Endothelial cell of umbilical vein (primary cell): Measurements from ENCODE around the gene SH3RF3. TPM values are rescaled to one million over a fixed set of nuclear protein-coding genes. Genes with fewer than 3 reads are reported as not detected.

Source experiments
- BruUV-seq: library from RNA; stranded (reverse); fragments of 400-500 nt; replicated peaks from 2 replicates; lab custom pipeline; 2021; lab: Mats Ljungman, UMichigan
- CTCF ChIA-PET: fragments of 300-600, 350-600 bp; sonication (Branson Sonifier 250); formaldehyde crosslinking; loops from one replicate; lab custom pipeline; 2021; ENCODE audit warnings: antibody characterized with exemption, inconsistent platforms; lab: Charles Lee
- POLR2A ChIA-PET: fragments of 300-600, 350-600 bp; sonication (Branson Sonifier 250); formaldehyde crosslinking; loops from one replicate; lab custom pipeline; 2021; ENCODE audit warnings: antibody characterized with exemption, inconsistent platforms; lab: Charles Lee
- DNase-seq: peaks from one replicate; pipeline ENCODE4 v3.0.0-alpha.2; 2011; ENCODE audit warnings: low read depth, low spot score
- FAIRE-seq: peaks from 2 replicates; lab custom pipeline; 2011; peaks lifted over from hg19 to GRCh38; lab: Jason Lieb, UNC
- H2AFZ ChIP-seq: 2 replicates; pipeline ENCODE4 v1.6.0; 2012; ENCODE audit warnings: low read depth, low read length, control low read depth, inconsistent platforms
- H3K27ac ChIP-seq: 2 replicates; pipeline ENCODE4 v1.5.1; 2011; ENCODE audit warnings: low read depth, mild to moderate bottlenecking, control low read depth, low read length, moderate library complexity; ENCODE audit not compliant: insufficient read depth
- H3K27me3 ChIP-seq, 2 experiments: 2 replicates each; pipeline versions ENCODE4 v1.6.0 to v1.6.1; 2011; ENCODE audit warnings: low read length in 2 of 2, mixed read lengths in 1 of 2; ENCODE audit not compliant: control insufficient read depth in 2 of 2, insufficient read depth in 2 of 2
- H3K36me3 ChIP-seq, 2 experiments: 2 replicates in 1 of 2; 3 replicates in 1 of 2; pipeline ENCODE4 v1.5.1; 2011; ENCODE audit warnings: low read length in 2 of 2, mild to moderate bottlenecking in 1 of 2, moderate library complexity in 1 of 2; ENCODE audit not compliant: control insufficient read depth in 2 of 2, insufficient read depth in 2 of 2; ENCODE audit errors: extremely low read depth in 1 of 2
- H3K4me1 ChIP-seq: 3 replicates; pipeline ENCODE4 v1.5.1; 2011; ENCODE audit warnings: mild to moderate bottlenecking, low read length; ENCODE audit not compliant: control insufficient read depth, insufficient read depth; ENCODE audit errors: extremely low read depth
- H3K4me2 ChIP-seq: 2 replicates; pipeline ENCODE4 v1.6.1; 2011; ENCODE audit warnings: low read length, control low read depth, mixed read lengths; ENCODE audit not compliant: insufficient read depth
- H3K4me3 ChIP-seq, 3 experiments: fragments of 200-600 bp in 1 of 3; sonication (generic), shearing (Covaris generic) in 1 of 3; replicated peaks in 1 of 3; 2 replicates each; pipeline ENCODE4 v1.5.1; 2011 to 2016; ENCODE audit warnings: control low read depth in 3 of 3, low read length in 3 of 3, mild to moderate bottlenecking in 2 of 3, inconsistent platforms in 1 of 3, low read depth in 1 of 3, moderate library complexity in 1 of 3; ENCODE audit not compliant: insufficient read depth in 1 of 3
- H3K79me2 ChIP-seq: 2 replicates; pipeline ENCODE4 v1.6.0; 2012; ENCODE audit warnings: low read length, inconsistent platforms; ENCODE audit not compliant: control insufficient read depth, insufficient read depth
- H3K9ac ChIP-seq: replicated peaks from 2 replicates; pipeline ENCODE3; 2011; ENCODE audit warnings: low read length, control low read depth; ENCODE audit not compliant: insufficient read depth; ENCODE audit errors: extremely low read depth
- H3K9me1 ChIP-seq: replicated peaks from 3 replicates; pipeline ENCODE4 v1.6.0; 2011; ENCODE audit warnings: mild to moderate bottlenecking, low read length; ENCODE audit not compliant: control insufficient read depth, insufficient read depth; ENCODE audit errors: extremely low read depth
- H3K9me3 ChIP-seq: replicated peaks from 2 replicates; pipeline ENCODE4 v1.5.1; 2012; ENCODE audit warnings: low read length, inconsistent platforms; ENCODE audit not compliant: control insufficient read depth, insufficient read depth
- H4K20me1 ChIP-seq: replicated peaks from 2 replicates; pipeline ENCODE3; 2011; ENCODE audit warnings: mild to moderate bottlenecking, low read length; ENCODE audit not compliant: control insufficient read depth, insufficient read depth; ENCODE audit errors: extremely low read depth
- CTCF ChIP-seq, 2 donors: IDR thresholded peaks; 1 replicate in 1 of 2; 2 replicates in 1 of 2; pipeline ENCODE4 v1.5.1; 2011; ENCODE audit warnings: low read length in 2 of 2, mild to moderate bottlenecking in 2 of 2, moderate library complexity in 2 of 2, control low read depth in 1 of 2, inconsistent platforms in 1 of 2, low read depth in 1 of 2; ENCODE audit not compliant: insufficient read depth in 1 of 2; ENCODE audit errors: extremely low read depth in 1 of 2
- EZH2 ChIP-seq: IDR thresholded peaks from 2 replicates; pipeline ENCODE4 v1.6.1; 2012; ENCODE audit warnings: borderline replicate concordance, low read depth, mild to moderate bottlenecking, moderate library complexity, low read length, inconsistent platforms; ENCODE audit not compliant: severe bottlenecking
- FOS ChIP-seq: IDR thresholded peaks from 2 replicates; pipeline ENCODE4 v1.6.1; 2011; ENCODE audit warnings: mild to moderate bottlenecking, low read length, moderate library complexity, borderline replicate concordance; ENCODE audit not compliant: insufficient read depth
- GATA2 ChIP-seq: IDR thresholded peaks from 2 replicates; pipeline ENCODE4 v1.7.0; 2011; ENCODE audit warnings: low read depth, mild to moderate bottlenecking, moderate library complexity, mixed read lengths, low read length; ENCODE audit not compliant: insufficient read length, insufficient read depth
- JUN ChIP-seq: IDR thresholded peaks from 2 replicates; pipeline ENCODE4 v1.6.1; 2011; ENCODE audit warnings: borderline replicate concordance, low read depth; ENCODE audit not compliant: insufficient read length, insufficient read depth
- MAX ChIP-seq: IDR thresholded peaks from 2 replicates; pipeline ENCODE4 v1.6.1; 2011; ENCODE audit not compliant: insufficient read depth, insufficient read length
- MYC ChIP-seq: IDR thresholded peaks from one replicate; pipeline ENCODE4 v1.6.1; 2011; ENCODE audit warnings: mild to moderate bottlenecking, low read depth, low read length
- POLR2A ChIP-seq: IDR thresholded peaks from 2 replicates; pipeline ENCODE4 v1.6.1; 2012; ENCODE audit warnings: low read depth, mild to moderate bottlenecking, control low read depth, low read length
- POLR2AphosphoS5 ChIP-seq: IDR thresholded peaks from 2 replicates; pipeline ENCODE4 v1.6.1; 2012; ENCODE audit warnings: low read depth, mild to moderate bottlenecking, control low read depth, low read length, moderate library complexity; ENCODE audit not compliant: insufficient read depth
- dilution Hi-C: fragments of 300-500 bp; cut with MboI; formaldehyde crosslinking; loops from one replicate; pipeline ENCODE4 v1.15.0; 2019; ENCODE audit warnings: low sequenced_read_pairs; ENCODE audit not compliant: extremely low pct_ligation_motif_present
- intact Hi-C: fragments of 100-400 bp; cut with micrococcal nuclease; formaldehyde crosslinking; loops from one replicate; pipeline ENCODE4 v1.10.0; 2022
- polyA plus RNA-seq, 4 experiments: library from polyadenylated mRNA; depleted of rRNA in 3 of 4; stranded (reverse) in 3 of 4; unstranded in 1 of 4; fragments of >200 nt; gene quantifications; 2 replicates each; pipeline versions ENCODE4 v1.2.1 to v1.2.3, GENCODE V29; 2011 to 2012; ENCODE audit warnings: missing spikeins in 1 of 4
- total RNA-seq: library from RNA; stranded (reverse); gene quantifications from 2 replicates; pipeline ENCODE4 v1.2.3, GENCODE V29; 2021

The SH3RF3 gene
- total and polyA plus RNA-seq, 2 donors (not counting 3 experiments of a cell fraction or from before 2014, with no cell fraction given) = 3.8 to 14.7 TPM

GRCh38 chr2:109381327-109381820 lies 252.4 kb downstream of the SH3RF3 start:
- H3K36me3 ChIP-seq = no peaks in the 10 kb centered on the region
- TF ChIP-seq MAX (no peak), CTCF (IDR thresholded peaks at IDR 0.05; ENCODE audit: extremely low read depth in 1 of 2, insufficient read depth in 1 of 2, low read depth in 1 of 2, low read length in 2 of 2) (no peak), POLR2AphosphoS5 (no peak), FOS (no peak), GATA2 (no peak), MYC (no peak), JUN (no peak), EZH2 (no peak), POLR2A (no peak)
- intact Hi-C loops (loop anchor here (5.0 kb wide), 1 partner anchor 34 kb away; no protein-coding TSS in a partner anchor), dilution Hi-C loops (no loop called here)
- DNase-seq (no peak), FAIRE-seq (no peak)
- ChIA-PET CTCF (interaction anchor here (0.9 to 2.4 kb wide), 2 partner anchors 63 to 129 kb away, joined by 3 to 5 read pairs; no protein-coding TSS in a partner anchor), POLR2A (no interaction called here)
- H3K4me2 ChIP-seq = no peak overlapping the region
- no peaks in the 10 kb centered on the region for H3K79me2 ChIP-seq
- no peak overlapping the region for H3K9ac ChIP-seq
- H3K9me1 ChIP-seq = no peaks in the 10 kb centered on the region
- no TSS peak for BruUV-seq
- H3K9me3 ChIP-seq = no peaks in the 10 kb centered on the region
- H3K4me3 ChIP-seq = no peak overlapping the region
- H3K27me3 ChIP-seq = no peaks in the 10 kb centered on the region
- no peak overlapping the region for H3K27ac ChIP-seq
- H4K20me1 ChIP-seq = no peaks in the 10 kb centered on the region
- no peak overlapping the region for H2AFZ ChIP-seq
- no peaks in the 10 kb centered on the region for H3K4me1 ChIP-seq
